B cell (primary cell): ENCODE measurements around the gene OTUD5.

Experiments used
- CTCF ChIP-seq: fragments of 200-600 bp; IDR thresholded peaks from one replicate; pipeline ENCODE4 v1.8.0; 2022; ENCODE audit warnings: antibody characterized with exemption, mild to moderate bottlenecking
- EZH2 ChIP-seq: IDR thresholded peaks from 2 replicates; pipeline ENCODE4 v1.6.1; 2012; ENCODE audit warnings: borderline replicate concordance, low read depth, mild to moderate bottlenecking, moderate library complexity, low read length; ENCODE audit not compliant: insufficient read depth, poor library complexity, severe bottlenecking

- TF ChIP-seq CTCF, result no peak
- no peak for TF ChIP-seq EZH2
These were observed 8.6 kb upstream of the OTUD5 start for GRCh38 chrX:48965959-48966358.
